HG02571 (cell line): Measurements from ENCODE around the gene TLR6.

Source experiments
- ATAC-seq: cut with Tn5 transposase; IDR thresholded peaks from one replicate; pipeline ENCODE4 v1.9.1; 2021; ENCODE audit warnings: mild to moderate bottlenecking, moderate library complexity; ENCODE audit not compliant: unreplicated experiment

Gene TLR6

DNA sequence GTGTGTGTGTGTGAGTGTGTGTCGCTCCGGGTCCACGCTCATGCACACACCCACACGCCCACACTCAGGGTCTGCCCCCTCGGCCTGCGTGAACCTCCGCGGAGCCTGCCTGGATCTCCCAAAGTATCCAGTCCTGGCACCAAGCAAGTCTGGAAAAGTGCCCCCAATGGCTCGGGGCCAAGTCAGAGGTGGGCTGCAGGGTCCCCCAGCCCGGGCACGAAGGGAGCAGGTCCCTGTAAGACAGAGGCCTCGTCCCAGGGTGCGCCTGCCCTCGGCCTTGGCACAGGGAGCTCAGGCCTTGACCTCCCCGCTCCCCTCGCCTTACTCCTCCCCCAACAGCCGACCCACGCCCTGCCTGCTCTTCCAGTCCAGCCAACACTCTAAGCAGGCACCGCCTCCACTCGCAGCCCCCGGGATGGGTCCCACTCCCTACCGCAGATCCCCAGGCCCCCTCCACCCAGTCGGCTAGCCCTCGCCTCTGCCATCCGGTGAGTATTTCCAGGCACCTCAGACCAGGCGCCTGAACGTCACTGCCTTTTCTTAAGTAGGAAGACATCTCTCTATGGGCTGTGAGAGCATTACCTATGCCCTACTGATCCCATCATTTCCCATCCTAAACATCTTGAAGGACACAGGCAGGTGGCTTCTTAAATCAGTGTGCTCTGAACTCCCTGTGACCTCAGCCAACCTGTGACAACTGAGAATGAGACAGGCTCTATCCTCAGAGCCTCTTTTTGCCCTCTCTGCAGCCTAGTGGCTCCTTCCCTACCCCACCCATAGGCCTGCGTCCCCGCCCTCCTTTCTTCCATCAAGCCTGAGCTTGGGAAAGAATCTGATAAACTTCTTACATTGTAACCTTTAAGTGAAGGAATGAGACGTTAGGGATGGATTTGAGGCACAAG is 11.7 kb upstream of the TLR6 start:
- ATAC-seq: no peak

DNA sequence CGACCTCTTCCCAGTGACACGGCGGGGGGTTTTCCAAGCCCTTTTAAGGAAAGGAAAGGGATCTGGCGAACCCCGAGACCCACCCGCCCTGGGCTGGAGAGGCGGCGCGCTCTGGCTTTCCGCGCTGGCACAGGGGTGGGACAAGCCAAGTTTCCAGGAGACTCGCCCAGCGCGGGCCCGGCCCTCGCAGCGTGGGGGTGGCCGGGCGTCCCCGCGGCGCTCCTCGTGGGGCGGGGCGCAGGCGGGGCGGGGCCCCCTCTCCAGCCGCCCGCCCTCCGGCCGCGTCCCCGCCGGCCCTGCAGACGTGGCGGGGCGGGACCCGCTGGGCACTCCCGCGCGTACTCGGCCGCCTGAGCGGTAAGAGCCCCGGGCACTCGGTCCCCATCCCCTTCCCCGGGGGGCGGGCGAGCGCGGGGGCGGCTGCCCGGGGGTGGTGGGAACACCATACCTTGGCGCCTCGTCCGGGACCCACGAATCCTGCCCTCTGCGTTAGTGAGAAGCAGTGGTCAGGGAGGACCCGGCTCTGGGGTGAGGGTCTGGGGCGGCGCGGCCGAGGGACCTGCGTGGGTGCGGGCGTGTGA is 11.0 kb upstream of the TLR6 start, which contains the start of gene FAM114A1:
Gene FAM114A1 (plus strand): TSS at position 329 of the 581 bp plus-strand sequence. CDS start 10,273 bp downstream, outside the sequence.
- ATAC-seq: peak; percentile 93

DNA sequence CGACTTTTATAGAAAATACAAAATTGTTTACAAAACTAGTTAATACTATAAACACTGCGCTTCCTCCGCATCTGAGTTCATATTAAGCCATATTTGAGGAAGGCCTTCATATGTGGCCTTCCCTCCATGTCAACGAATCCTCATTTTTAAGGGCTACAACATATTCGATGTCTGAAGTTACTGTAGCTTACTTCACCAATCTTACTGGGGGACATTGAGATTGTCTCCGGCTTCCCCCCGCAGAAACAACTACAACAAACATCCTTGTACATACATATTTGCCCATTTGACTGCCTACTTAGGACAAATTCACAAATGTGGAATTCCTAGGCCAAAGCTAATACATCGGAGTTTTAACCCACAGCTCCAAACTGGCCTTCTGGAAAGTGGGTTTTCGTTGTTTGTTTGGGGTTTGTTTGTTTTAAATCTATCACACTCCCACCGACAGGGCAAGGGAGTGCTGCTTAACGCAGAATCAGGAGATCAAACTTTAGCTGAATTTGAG is 10.4 kb upstream of the TLR6 start:
- ATAC-seq: no peak

DNA sequence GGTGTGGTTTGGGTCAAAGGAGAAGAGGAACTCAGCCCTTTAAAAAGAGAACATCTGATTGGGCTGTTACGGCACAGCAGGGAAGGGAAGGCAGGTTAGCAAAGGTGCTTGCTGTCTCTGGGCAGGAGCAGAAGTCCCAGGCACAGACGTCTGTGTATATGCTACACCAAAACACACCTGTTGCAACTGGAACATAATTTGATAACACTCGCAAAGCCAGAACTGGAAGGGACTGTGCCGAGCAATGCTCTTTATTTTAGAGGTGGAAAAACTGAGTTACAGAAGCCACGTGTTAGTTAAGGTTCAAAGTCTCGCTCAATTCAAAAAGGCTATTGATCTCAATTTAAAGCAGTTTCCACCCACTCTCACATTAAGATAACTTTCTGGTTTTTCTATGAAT is 8.8 kb upstream of the TLR6 start:
- ATAC-seq: no peak

DNA sequence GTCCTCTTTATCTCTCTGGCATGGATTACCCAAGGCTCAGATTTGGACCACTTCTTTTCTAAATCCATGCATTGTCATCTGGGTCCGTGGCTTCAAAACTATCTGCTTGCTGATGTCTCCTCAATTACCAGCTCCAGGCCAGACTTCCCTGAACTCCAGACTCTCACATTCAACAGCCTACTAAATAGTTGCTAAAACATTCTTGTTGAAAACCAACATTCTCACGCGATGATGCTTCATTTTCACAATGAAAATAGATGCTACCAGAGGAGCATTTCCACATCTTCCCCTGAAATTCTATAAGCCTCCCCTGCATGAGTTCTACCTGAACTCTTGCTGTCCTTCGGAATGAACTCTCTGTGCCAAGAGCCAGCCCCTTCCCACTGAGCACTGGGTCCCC is 5.2 kb upstream of the TLR6 start:
- no peak for ATAC-seq

DNA sequence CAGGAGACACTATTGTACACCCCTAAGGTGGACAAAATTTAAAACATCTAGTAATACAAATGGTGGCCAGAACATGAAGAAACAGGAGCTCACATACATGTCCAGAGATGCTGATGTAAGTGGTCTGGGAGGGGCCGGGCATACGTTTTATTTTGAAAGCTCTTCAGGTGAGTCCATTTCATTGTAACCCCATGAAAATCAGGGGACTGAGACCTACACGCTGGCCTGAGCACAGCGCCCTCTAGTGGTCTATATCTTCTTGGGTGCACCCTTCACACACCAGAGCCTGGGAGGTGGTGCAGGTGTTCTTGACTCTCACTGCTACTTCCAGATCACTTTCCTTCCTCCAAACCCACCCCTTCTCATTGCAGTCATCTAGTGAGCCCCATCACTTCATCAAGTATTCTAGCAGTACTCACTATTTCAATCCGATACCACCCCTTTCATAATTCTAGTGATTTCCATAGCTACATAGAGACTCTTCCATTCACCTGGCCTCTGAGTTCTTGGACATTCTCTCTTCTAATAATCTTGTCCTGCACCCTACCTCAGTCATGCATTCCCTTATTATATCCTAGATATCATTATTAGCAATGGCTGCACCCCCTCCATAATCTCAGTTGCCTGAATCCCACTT is 4.3 kb upstream of the TLR6 start:
- peak; percentile 46 for ATAC-seq

DNA sequence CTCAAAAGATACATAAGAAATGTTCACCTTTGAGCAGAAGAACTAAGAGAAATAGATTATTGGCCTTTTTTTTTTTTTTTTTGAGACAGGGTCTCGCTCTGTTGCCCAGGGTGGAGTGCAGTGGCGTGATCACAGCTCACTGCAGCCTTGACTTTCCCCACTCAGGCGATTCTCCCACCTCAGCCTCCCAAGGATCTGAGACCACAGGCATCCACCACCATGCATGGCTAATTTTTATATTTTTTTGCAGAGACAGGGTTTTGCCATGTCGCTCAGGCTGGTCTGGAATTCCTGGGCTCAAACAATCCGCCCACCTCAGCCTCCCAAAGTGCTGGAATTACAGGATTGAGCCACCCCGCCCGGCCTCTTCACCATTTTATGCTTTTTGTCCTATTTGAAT is 2.9 kb upstream of the TLR6 start:
- no peak for ATAC-seq

DNA sequence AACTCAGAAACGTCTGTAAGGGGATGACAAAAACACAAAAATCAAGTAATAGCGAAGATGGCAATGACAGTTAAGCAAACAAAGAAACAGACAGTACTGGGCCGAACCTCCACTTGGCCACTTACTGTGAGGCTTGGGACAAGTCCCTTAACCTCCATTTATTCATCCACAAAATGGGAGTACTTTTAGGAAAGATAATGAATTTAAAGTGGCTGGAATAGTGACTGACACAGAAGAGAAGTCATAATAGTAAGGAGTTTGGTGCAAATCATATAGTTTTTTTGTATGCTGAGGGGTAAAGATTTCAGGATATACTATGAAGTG is 1.4 kb upstream of the TLR6 start:
- no peak for ATAC-seq

DNA sequence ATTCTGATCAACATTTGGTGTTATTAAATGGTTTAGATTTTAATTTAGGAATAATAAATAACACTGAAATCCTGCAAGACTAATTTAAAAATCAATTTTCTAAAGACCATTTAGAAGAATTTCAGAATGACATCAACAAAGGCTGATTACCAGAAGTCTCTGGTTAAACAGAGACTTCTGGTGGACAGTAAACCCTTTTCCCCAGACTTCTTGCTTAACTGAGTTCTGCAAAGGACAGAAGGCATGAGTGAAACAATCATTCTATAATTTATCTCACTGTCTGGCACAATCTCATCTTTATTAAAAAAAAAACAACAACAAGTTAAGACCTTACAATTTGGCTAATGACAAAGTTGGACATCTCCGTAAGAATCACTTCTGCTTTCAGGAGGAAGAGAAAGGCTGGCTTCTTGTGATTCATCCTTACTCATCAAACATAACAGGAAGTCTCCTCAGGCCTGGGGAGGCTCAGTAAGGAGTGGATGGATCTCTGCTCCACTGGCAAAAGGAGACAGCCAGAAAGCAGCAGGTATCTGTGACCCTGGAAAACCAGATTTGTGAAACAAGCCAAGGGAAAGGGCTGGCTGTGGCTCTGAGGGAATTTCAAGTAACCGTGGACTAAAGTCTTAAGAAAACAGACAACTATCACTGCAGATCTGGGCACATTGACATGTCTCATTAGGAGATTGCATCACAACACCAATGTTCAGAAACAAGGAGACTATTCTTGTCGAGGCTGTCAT is 908 bp upstream of the TLR6 start:
- ATAC-seq: peak; percentile 52

DNA sequence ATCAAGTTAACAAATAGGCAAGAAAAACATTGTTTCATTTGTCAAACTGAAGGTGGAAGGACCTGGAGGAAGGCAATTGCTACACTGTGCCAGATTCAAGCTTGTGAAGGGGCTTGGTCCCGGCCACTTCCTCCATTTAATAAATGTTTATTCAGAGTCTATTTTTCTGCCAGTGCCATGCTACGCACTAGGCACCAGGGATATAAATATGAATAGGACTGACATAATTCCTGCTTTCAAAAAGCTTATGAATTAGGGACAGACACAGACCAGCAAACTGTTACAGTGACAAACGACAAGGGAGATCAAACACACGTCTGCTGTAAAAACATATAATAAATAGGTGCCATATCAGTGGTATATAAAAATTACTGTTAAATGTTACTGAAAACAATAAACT is 571 bp downstream of the TLR6 start:
- ATAC-seq: no peak

DNA sequence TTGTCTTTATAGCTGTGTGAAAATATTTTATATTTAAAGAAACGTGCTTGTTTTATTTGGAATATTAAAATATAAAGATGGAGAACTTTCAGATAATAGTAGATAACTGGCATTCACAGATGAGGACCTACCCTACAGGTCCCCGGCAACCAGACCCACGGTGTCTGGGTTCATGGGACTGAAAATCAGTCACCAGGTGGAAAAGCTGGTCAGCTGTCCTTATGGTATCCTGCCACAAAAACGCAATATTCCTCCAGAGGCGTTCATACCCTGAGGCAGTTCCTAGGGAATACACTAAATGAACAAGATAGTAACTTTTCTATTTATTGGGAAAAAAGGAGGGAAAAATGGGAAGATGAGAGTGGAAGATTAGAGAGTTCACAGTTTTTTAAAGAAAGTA is 1.2 kb downstream of the TLR6 start:
- ATAC-seq: no peak

DNA sequence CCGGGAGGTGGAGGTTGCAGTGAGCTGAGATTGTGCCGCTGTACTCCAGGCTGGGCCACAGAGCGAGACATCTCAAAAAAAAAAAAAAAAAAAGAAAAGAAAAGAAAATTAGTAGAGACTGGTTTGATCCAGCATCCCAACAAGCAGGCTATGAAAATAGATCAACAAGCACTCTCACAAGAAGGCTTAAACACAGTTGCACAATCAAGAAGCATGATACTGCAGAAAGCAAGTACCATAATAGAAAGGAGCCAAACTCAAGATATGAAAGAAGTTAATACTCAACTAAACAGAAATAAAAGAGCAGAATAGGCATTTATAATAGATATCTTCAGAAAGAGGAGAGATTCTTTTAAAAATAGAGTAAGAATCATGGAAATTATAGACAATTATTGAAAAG is 10.6 kb downstream of the TLR6 start:
- ATAC-seq: no peak

DNA sequence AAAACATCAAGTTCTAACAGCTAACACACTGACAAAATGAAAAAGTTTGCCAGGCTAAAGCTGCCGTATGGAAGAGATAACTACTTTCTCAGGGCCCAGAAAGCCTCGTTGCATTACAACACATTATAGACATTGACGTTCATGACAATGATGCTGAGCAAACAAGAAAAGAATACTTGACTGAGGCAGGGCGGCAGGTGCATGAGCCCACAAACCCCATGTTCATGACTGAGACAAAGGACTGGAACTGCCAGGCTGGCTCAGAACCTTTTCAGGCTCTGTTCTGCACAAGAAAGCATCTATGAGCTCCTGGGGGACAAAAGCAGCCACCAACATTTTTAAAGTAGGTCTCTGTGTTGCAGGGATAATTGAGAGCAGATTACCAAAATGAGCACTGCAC is 13.6 kb downstream of the TLR6 start:
- no peak for ATAC-seq

DNA sequence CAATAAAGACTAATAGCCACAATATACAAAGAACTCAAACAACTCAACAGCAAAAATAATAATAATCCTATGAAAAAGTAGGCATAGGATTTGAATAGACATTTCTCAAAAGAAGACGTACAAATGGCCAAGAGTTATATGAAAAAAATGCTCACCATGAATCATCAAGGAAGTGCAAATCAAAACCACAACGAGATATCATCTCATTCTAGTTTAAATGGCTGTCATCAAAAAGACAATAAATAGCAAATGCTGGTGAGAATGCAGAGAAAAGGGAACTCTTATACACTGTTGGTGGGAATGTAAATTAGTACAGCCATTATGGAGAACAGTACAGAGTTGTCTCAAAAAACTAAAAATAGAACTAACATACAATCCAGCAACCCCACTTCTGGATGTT is 18.8 kb downstream of the TLR6 start:
- ATAC-seq: no peak

DNA sequence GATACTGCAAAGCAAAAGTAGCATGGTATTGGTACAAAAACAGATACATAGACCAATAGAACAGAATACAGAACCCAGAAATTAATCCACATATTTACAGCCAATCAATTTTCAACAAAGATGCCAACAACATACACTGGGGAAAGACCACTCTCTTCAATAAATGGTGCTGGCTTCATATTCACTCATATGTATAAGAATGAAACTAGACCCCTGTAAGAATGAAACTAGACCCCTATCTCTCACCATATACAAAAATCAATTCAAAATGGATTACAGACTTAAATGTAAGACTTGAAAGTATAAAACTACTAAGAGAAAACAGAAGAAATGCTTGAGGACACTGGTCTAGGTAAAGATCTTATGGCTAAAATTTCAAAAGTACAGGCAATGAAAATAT is 19.3 kb downstream of the TLR6 start:
- ATAC-seq: no peak

DNA sequence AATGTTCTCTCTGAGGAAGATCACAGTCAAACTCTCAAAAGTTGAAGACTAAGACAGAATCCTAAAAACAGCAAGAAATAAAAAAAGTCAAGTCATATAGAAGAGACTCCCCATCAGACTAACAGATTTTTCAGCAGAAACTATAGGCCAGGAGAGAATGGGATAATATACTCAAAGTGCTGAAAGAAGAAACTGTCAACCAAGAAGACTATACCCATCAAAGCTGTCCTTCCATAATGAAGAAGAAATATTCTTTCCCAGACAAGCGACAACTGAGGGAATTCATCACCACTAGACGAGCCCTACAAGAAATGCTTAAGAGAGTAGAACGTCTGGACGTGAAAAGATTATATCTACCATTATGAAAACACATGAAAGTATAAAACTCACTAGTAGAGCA is 22.0 kb downstream of the TLR6 start:
- ATAC-seq: no peak

DNA sequence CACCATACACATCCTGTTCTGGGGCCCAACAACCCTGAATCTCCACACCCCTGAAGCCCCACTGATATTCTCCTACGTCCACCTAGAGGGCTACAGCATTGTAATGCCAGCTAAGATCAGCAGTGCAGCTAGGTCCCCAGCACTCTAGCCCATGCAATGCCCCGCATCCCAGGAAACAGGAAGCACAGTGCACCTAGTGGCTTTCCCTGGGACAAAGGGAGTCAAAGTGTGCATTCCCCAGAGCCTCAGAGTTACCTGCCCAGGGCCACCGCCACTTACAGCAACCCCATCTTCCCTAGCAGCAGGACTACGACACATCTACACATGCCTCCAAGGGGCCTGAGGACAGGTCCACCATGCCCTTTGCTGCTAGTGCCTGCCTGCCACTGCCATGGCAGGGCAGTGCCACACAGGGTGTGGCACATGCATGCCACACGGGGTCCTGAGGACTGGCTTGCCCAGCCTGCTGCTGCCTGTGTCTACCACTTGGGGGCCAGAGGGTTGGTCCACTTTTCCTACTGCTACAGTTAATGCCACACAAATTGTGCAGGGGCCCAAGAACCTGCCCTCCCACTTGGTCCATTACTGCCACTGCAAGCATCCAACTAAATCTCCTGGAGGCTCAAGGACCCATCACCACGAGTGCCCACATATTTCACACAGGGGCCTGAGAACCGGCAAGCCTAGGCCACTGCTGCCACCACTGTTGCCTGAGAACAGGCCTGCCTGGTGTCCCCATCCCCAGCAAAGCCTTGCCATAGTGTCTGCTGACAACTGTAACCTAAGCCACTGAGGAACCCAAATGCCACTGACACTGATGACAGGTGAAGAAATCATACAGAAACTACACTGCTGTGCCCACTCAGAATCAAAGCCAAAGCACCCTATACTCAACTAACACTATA is 23.7 kb downstream of the TLR6 start:
- no peak for ATAC-seq

DNA sequence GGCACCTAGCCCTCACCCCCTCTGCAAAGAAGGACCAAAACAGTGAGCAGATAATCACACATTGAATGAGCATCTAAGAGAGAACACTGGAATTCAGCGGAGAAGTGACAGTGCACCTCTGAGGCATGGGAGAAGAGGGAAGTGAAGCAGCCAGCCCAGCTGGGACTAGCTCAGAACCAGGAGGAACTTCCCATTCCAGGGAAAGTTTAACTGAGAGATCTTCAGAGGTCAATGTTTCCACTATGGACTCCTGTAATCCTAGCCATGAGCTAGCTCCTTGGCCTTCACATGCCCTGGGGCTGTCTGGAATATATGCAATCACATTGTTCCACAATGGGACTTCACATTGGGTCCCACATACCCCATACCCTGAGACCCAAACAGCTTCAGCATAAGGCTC is 24.4 kb downstream of the TLR6 start:
- ATAC-seq: no peak

DNA sequence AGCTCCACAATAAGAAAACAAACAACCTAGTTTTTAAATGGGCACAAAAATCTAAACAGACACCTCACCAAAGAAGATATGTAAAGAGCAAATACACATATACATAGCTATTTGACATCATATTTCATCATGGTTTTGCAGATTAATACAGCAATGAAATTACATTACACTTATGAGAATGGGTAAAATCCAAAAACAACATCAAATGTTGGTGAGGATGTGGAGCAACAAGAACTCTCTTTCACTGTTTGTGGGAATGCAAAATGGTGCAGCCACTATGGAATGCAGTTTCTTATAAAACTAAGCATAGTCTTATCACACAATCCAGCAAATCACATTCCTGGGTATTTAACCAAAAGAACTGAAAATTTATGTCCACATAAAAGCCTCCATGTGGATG is 25.0 kb downstream of the TLR6 start:
- no peak for ATAC-seq

DNA sequence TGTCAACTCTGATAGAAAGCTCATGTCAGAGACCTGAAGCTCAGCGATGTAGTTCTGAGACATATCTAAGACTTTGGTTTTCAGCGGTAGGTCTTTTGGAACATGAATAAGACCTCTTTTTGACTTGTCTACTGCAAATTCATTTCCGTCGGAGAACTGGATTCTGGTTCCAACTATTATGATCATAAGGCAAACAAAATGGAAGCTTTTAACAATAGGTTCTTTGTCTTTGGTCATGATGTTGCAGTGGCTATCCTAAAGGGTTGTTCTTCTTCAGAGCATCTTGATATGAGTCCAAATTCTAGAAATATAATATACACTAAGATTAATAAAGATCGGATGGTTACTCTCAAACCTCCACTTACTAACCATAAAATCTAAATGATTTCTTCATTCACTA is 27.4 kb downstream of the TLR6 start:
- ATAC-seq: no peak
